GM10248 (cell line): ENCODE data around the gene CLDND2.
A peak's percentile ranks its signal among the peaks of the same experiment; 100 is the strongest.
"Not testable (repeated sequence)": the region's sequence is repeated elsewhere in the genome, so short reads cannot be mapped to it uniquely, and the experiment has no call there.

Source experiments
- CTCF ChIA-PET: fragments of 300-600 bp; sonication (Branson Sonifier 250); formaldehyde crosslinking; extraction: SDS; loops from one replicate; lab custom pipeline; 2021; ENCODE audit warnings: antibody characterized with exemption; lab: Yijun Ruan, JAX
- POLR2A ChIA-PET: fragments of 350-650 bp; sonication (Branson Sonifier 250); formaldehyde crosslinking; extraction: SDS; loops from one replicate; lab custom pipeline; 2020; ENCODE audit warnings: antibody characterized with exemption; lab: Yijun Ruan, JAX
- DNase-seq: peaks from one replicate; pipeline ENCODE4 v3.0.0; 2012; ENCODE audit errors: extremely low spot score
- TF ChIP-seq, protein P1 (sequence below): IDR thresholded peaks from 2 replicates; pipeline ENCODE4 v1.5.1; 2012; ENCODE audit warnings: mild to moderate bottlenecking, low read depth; ENCODE audit errors: extremely low read depth, missing control alignments, control extremely low read depth

Gene CLDND2

GRCh38 chr19:51407511-51408131, 38.8 kb upstream of the CLDND2 start:
- POLR2A ChIA-PET: no interaction called here
- TF ChIP-seq, protein P1, sequence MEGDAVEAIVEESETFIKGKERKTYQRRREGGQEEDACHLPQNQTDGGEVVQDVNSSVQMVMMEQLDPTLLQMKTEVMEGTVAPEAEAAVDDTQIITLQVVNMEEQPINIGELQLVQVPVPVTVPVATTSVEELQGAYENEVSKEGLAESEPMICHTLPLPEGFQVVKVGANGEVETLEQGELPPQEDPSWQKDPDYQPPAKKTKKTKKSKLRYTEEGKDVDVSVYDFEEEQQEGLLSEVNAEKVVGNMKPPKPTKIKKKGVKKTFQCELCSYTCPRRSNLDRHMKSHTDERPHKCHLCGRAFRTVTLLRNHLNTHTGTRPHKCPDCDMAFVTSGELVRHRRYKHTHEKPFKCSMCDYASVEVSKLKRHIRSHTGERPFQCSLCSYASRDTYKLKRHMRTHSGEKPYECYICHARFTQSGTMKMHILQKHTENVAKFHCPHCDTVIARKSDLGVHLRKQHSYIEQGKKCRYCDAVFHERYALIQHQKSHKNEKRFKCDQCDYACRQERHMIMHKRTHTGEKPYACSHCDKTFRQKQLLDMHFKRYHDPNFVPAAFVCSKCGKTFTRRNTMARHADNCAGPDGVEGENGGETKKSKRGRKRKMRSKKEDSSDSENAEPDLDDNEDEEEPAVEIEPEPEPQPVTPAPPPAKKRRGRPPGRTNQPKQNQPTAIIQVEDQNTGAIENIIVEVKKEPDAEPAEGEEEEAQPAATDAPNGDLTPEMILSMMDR: peak; percentile 32
- CTCF ChIA-PET: interaction anchor here (1.2 to 5.2 kb wide), 8 partner anchors 10 to 107 kb away, joined by 3 to 62 read pairs (median 5); partner anchors contain the start of genes SIGLEC10 and VSIG10L
- peak; percentile 56 for DNase-seq

GRCh38 chr19:51402117-51402516, 33.3 kb upstream of the CLDND2 start:
- CTCF ChIA-PET: interaction anchor here (1.2 to 11.8 kb wide), 2 partner anchors 17 to 38 kb away, joined by 4 to 168 read pairs; partner anchors contain the start of gene SIGLEC10

GRCh38 chr19:51399936-51400335, 31.1 kb upstream of the CLDND2 start:
- CTCF ChIA-PET: interaction anchor here (1.2 to 11.8 kb wide), 6 partner anchors 7 to 62 kb away, joined by 3 to 168 read pairs (median 30); partner anchors contain the start of genes C19orf84 and SIGLEC10
- DNase-seq, POLR2A ChIA-PET: not testable (repeated sequence)

More at GRCh38 chr19:51402117-51402516, 33.3 kb upstream of the CLDND2 start:
- TF ChIP-seq, protein P1: no peak
- no peak for DNase-seq
- POLR2A ChIA-PET: no interaction called here

- POLR2A ChIA-PET: no interaction called here
- TF ChIP-seq, protein P1: no peak
- no peak for DNase-seq
- CTCF ChIA-PET: interaction anchor here (0.6 to 11.8 kb wide), 11 partner anchors 8 to 261 kb away, joined by 3 to 168 read pairs (median 3); partner anchors contain the start of genes C19orf84, LIM2, SIGLEC10 and VSIG10L
Observed at GRCh38 chr19:51399231-51399630, 30.4 kb upstream of the CLDND2 start.

DNA sequence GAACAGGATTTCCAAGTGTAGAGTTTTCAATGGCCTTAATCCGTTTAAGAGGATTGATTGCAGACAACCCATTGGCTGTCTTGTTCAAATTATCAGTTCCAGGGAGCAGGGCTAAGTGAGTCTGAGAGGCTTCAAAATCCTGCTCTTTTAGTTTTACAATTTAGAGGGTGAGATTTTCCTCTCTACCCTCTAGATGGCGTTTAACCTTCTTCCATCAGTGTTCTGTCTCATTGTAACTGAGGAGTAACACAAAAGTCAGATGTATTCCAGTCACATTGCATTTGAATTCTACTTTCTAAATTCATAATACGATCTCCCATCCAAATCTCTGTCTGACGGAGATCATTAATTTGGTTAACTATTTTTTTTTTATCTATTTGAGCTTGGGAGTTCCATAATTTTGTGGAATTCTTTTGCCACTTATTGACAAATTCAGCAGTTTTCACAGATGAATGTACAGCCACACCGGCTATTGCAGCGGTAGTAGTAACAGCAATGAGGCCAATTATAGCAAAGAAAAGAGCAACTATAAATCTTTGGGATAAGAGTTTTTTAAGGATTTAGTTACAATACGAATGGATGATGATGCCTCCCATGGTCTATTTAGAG, 29.4 kb upstream of the CLDND2 start:
- no peak for DNase-seq
- TF ChIP-seq, protein P1: peak; percentile 47
- POLR2A ChIA-PET: no interaction called here
- CTCF ChIA-PET: interaction anchor here (0.7 to 11.8 kb wide), 12 partner anchors 9 to 174 kb away, joined by 3 to 168 read pairs (median 4); partner anchors contain the start of genes LIM2, SIGLEC10 and VSIG10L

DNA sequence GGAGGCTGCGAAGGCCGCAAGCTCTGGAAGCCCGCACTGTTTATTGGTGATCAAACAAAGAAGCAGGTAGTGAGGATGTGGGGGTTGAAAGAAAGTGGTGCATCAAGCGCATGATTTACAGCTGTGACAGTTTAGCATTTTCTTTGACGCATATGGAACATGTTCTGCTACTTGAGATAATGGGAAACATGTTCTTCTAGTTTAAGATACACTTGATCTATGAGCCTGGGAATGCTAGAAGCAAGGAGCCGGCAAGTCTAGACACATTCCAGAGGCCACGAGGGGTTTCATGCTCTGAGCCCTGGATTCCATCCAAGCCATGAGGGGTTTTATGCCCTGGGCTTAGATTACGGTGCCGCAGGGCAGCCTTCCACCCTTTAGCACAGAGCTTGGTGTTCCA, 28.6 kb upstream of the CLDND2 start:
- DNase-seq, POLR2A ChIA-PET: not testable (repeated sequence)
- CTCF ChIA-PET: interaction anchor here (0.7 to 11.8 kb wide), 9 partner anchors 9 to 259 kb away, joined by 3 to 168 read pairs (median 7); partner anchors contain the start of genes LIM2 and SIGLEC10

- ChIA-PET POLR2A (no interaction called here), CTCF (interaction anchor here (0.9 to 11.8 kb wide), 10 partner anchors 11 to 170 kb away, joined by 3 to 168 read pairs (median 5); partner anchors contain the start of gene SIGLEC10)
- DNase-seq: no peak
- TF ChIP-seq, protein P1: no peak
Observed at GRCh38 chr19:51396175-51396574, 27.4 kb upstream of the CLDND2 start.
